ENCODE data around the gene AKIRIN1.
"Not testable (repeated sequence)": the region's sequence is repeated elsewhere in the genome, so short reads cannot be mapped to it uniquely, and the experiment has no call there.

Gene AKIRIN1

DNA sequence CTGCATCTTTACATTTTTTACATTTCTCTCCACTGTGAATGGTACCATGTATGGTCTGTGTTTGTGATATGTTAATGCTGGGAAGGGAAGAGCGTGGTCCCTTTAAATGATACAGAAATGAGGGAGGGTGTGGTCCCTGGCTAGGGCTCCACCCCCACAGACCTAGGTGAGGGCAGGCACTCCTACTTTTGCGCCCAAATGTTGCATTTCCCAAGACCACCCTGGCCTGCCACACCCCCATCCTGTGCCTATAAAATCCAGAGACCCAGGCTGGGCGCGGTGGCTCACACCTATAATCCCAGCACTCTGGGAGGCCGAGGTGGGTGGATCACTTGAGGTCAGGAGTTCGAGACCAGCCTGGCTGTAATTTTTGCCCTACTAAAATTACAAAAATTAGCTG lies 17.9 kb upstream of the AKIRIN1 start:
- H3K4me1 ChIP-seq (ENCODE audit: control insufficient read depth, insufficient read depth, low read length); H3K27ac ChIP-seq (ENCODE audit: low read depth, low read length); H3K36me3 ChIP-seq (ENCODE audit: control insufficient read depth, insufficient read depth, low read length); H3K9ac ChIP-seq (ENCODE audit: low read depth, low read length); H3K27me3 ChIP-seq (ENCODE audit: control insufficient read depth, insufficient read depth, low read length); H3K4me3 ChIP-seq (ENCODE audit: low read depth, low read length); H3K9me3 ChIP-seq (ENCODE audit: control insufficient read depth, insufficient read depth, low read length): not testable (repeated sequence)

DNA sequence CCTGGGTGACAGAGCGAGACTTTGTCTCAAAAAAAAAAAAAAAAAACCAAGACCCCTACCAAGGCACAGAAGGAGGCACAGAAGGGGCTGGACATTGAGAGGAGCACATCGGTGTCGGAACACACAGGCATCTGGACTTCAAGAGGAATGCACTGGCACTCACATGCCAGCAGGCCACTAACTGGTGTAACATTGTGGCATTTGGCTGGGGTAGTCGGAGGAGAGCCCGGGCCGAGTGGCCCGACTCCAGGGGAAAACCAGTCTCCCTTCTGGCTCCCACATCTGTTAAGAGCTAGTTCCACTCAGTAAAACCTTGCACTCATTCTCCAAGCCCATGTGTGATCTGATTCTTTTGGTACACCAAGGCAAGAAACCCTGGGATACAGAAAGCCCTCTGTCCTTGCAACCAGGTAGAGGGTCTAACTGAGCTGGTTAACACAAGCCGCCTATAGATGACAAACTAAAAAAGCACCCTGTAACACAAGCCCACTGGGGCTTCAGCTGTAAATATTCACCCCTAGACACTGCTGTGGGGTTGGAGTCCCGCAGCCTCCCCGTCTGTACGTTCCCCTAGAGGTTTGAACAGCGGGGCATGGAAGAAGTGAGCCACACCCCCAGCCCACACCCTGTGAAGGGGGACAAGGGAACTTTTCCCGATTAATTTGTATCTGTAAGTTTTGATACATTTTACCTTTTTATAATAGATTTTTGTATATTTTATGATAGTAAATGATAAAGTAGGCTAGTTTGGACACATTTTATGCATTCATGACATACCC lies 17.2 kb upstream of the AKIRIN1 start:
- Histone ChIP-seq H3K9me3 (ENCODE audit: control insufficient read depth, insufficient read depth, low read length) (peaks cover 10% of the 10 kb centered on the region; the same call in 1 of the 2 replicates), H3K27ac (ENCODE audit: low read depth, low read length) (no peak overlapping the region), H3K36me3 (ENCODE audit: control insufficient read depth, insufficient read depth, low read length) (no peaks in the 10 kb centered on the region), H3K9ac (ENCODE audit: low read depth, low read length) (no peak overlapping the region), H3K27me3 (ENCODE audit: control insufficient read depth, insufficient read depth, low read length) (no peaks in the 10 kb centered on the region), H3K4me1 (ENCODE audit: control insufficient read depth, insufficient read depth, low read length) (no peaks in the 10 kb centered on the region), H3K4me3 (ENCODE audit: low read depth, low read length) (no peak overlapping the region)

DNA sequence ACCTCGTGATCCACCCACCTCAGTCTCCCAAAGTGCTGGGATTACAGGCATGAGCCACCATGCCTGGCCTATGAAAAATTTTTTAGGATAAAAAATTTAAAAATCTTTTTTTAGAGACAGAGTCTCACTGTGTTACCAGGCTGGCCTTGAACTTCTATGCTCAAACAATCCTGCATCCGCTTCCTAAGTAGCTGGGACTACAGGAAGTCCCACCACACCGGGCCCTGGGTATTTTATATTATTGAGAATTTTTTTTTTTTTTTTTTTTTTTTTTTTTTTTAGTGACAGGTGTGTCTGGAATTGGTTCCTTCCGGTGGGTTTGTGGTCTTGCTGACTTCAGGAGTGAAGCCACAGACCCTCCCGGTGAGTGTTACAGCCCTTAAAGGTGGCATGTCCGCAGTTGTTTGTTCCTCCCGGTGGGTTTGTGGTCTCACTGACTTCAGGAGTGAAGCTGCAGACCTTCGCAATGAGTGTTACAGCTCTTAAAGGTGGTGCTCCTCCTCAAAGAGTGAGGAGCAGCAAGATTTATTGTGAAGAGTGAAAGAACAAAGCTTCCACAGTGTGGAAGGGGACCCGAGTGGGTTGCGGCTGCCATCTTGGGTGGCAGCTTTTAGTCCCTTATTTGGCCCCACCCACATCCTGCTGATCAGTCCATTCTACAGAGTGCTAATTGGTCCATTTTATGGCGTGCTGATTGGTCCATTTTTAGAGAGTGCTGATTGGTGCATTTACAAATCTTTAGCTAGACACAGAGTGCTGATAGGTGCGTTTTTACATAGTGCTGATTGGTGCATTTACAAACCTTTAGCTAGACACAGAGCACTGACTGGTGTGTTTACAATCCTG lies 13.5 kb upstream of the AKIRIN1 start:
- peaks cover 10% of the 10 kb centered on the region; the same call in 1 of the 2 replicates for H3K9me3 ChIP-seq (ENCODE audit: control insufficient read depth, insufficient read depth, low read length)
- H3K36me3 ChIP-seq (ENCODE audit: control insufficient read depth, insufficient read depth, low read length); H3K9ac ChIP-seq (ENCODE audit: low read depth, low read length); H3K4me3 ChIP-seq (ENCODE audit: low read depth, low read length); H3K27ac ChIP-seq (ENCODE audit: low read depth, low read length); H3K27me3 ChIP-seq (ENCODE audit: control insufficient read depth, insufficient read depth, low read length); H3K4me1 ChIP-seq (ENCODE audit: control insufficient read depth, insufficient read depth, low read length): not testable (repeated sequence)

DNA sequence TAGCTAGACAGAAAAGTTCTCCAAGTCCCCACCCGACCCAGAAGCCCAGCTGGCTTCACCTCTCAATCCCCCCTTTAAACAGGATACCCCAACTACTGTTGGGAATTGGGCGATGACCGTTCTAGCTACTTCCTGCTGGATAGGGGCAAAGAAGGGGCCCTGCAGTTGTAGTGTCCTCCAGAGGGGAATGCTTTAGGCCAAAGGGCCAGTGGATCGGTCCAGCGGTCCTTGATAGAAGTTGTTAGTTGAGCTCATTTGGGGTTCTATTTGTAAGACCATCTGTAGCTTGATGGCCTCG lies 12.9 kb upstream of the AKIRIN1 start:
- H3K4me3 ChIP-seq (ENCODE audit: low read depth, low read length); H3K9ac ChIP-seq (ENCODE audit: low read depth, low read length); H3K27ac ChIP-seq (ENCODE audit: low read depth, low read length); H3K27me3 ChIP-seq (ENCODE audit: control insufficient read depth, insufficient read depth, low read length); H3K36me3 ChIP-seq (ENCODE audit: control insufficient read depth, insufficient read depth, low read length); H3K4me1 ChIP-seq (ENCODE audit: control insufficient read depth, insufficient read depth, low read length): not testable (repeated sequence)
- H3K9me3 ChIP-seq (ENCODE audit: control insufficient read depth, insufficient read depth, low read length) = peaks cover 10% of the 10 kb centered on the region; the same call in 1 of the 2 replicates

DNA sequence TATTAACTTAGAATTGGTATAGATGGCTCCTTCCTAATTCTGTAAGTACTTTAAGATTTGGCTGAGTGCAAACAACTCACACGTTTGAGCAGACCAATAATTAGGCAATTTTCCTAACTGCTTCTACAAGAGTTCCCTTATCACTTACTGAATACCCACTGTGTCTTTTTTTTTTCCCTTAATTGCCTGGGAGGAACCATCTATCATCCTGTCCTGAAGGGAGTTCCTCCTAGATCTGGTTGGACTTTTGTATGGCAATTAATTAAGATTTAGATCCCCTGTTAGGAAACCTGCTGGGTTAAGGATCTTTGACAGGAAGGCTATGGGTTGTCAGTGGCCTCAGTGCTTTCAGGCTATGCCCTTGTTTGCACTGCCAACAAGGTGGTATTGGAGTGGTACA lies 11.7 kb upstream of the AKIRIN1 start:
- H3K27me3 ChIP-seq (ENCODE audit: control insufficient read depth, insufficient read depth, low read length); H3K4me3 ChIP-seq (ENCODE audit: low read depth, low read length); H3K36me3 ChIP-seq (ENCODE audit: control insufficient read depth, insufficient read depth, low read length); H3K9ac ChIP-seq (ENCODE audit: low read depth, low read length); H3K27ac ChIP-seq (ENCODE audit: low read depth, low read length); H3K4me1 ChIP-seq (ENCODE audit: control insufficient read depth, insufficient read depth, low read length): not testable (repeated sequence)
- H3K9me3 ChIP-seq (ENCODE audit: control insufficient read depth, insufficient read depth, low read length) = peaks cover 10% of the 10 kb centered on the region; the same call in 1 of the 2 replicates

DNA sequence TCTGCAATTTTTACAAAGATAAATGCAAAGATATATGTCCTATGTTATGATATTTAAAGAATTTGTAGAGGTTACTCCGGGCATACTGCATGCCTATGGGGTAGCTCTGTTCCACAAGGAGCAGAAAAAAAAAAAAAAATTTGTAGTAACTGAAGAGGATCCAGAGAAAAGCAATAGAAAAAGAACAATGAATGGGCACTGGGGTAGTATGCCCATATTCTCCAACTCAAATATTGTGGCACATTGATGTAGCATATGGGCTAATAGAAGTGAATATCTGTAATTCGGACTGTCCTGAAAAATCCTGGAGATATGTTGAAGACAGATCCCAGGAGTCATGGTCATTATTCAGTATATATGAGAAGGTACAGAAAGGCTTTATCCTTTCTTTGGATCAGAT lies 1.1 kb upstream of the AKIRIN1 start:
- H3K27ac ChIP-seq (ENCODE audit: low read depth, low read length) = peak overlapping the region; percentile 98
- H3K4me3 ChIP-seq (ENCODE audit: low read depth, low read length) = peak overlapping the region; percentile 48; the same call in 1 of the 2 replicates
- H3K9ac ChIP-seq (ENCODE audit: low read depth, low read length) = no peak overlapping the region

DNA sequence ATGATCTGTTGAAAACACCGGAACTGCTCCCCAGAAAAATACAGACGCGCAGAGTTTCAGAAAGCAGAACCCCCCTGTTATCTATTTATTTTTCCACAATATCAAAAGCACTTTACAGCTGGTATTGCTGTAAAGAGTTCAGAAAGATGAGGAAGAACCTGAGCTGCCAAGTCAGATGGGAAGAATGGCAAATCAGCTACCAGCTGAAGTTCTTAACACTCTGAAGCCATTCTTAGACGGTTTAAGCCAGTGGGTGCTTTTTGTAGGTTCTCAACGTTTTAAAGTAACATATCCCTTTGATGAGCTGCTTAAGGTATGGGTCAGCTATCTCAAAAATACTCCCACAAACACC lies 714 bp upstream of the AKIRIN1 start:
- Histone ChIP-seq H3K4me3 (ENCODE audit: low read depth, low read length) (peak overlapping the region; percentile 48), H3K27ac (ENCODE audit: low read depth, low read length) (peak overlapping the region; percentile 98), H3K27me3 (ENCODE audit: control insufficient read depth, insufficient read depth, low read length) (no peaks in the 10 kb centered on the region), H3K36me3 (ENCODE audit: control insufficient read depth, insufficient read depth, low read length) (peaks cover 33% of the 10 kb centered on the region), H3K4me1 (ENCODE audit: control insufficient read depth, insufficient read depth, low read length) (peaks cover 57% of the 10 kb centered on the region), H3K9ac (ENCODE audit: low read depth, low read length) (peak overlapping the region; percentile 28; the same call in 1 of the 2 replicates), H3K9me3 (ENCODE audit: control insufficient read depth, insufficient read depth, low read length) (no peaks in the 10 kb centered on the region)

More for the DNA sequence above, 1.1 kb upstream of the AKIRIN1 start:
- Histone ChIP-seq H3K36me3 (ENCODE audit: control insufficient read depth, insufficient read depth, low read length) (peaks cover 29% of the 10 kb centered on the region), H3K27me3 (ENCODE audit: control insufficient read depth, insufficient read depth, low read length) (no peaks in the 10 kb centered on the region), H3K9me3 (ENCODE audit: control insufficient read depth, insufficient read depth, low read length) (no peaks in the 10 kb centered on the region), H3K4me1 (ENCODE audit: control insufficient read depth, insufficient read depth, low read length) (peaks cover 57% of the 10 kb centered on the region)

DNA sequence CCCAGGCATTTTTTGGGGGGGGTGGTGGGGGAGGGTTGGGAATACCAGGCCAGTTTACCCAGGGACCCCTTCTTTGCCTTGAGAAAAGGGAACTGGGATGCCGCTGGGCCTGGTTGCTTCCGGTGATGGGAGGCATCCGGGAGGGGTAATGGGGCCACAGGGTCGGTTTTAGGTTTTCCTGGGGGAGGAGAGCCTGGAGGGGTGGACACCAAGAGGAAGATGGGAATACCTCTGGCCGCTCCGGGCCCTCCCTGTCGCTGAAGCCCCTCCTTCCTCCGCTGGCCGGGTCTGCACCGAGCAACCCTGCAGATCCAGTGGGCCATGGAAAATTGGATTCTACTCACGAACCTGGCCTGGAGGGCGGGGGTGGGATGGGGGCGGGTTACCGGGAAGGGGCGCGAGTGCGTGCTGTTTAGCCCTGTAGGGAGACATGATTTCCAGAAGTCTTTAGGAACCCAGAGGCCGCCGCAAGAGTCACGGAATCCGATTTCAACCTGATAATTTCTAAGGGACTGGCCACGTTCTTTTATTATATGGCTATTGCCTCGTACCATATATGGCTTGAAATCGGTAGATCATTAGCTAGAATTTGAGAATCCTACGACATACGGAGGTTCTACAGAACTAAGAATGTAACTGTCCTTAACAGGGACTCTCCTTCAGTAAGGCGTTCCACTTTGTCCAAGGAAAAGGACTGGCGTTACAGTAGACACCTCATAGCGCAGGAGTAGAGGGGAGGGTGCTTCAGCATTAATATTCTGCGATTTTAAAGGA lies 749 bp downstream of the AKIRIN1 start:
- H3K9ac ChIP-seq (ENCODE audit: low read depth, low read length) = peak overlapping the region; percentile 98
- peaks cover 48% of the 10 kb centered on the region for H3K36me3 ChIP-seq (ENCODE audit: control insufficient read depth, insufficient read depth, low read length)

DNA sequence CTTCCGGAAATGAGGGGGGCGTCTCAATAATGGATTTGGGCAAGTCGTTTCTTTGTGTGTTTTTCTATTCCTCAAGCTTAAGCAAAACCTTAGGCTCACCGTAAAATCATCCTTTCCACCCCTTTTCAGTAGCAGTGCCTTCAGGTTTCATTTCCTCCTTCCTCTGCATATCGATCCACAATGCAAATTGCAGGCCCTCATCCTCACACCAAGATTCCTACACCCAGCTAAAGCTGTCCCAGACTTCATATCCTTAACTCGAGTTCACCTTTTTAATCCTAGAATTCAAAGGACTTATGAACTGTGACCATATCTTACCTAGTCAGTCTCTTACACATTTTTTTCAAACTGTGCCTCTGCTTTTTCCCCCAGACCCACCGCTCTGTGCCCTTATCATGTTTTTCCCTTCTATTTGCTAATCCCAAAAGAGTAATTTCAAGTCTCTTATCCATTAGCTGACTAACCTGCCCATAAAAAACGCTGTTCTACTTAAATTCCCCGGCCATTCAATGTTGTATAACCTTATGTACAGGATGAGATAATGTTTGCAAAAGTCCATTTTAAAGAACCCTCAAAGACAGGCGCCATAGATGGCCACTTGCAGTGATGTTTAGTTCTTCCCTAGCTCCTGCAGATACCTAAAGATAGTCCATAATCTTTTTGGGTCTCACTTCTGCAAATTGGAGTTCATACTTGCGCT lies 1.5 kb downstream of the AKIRIN1 start:
- Histone ChIP-seq H3K9ac (ENCODE audit: low read depth, low read length) (peak overlapping the region; percentile 98), H3K4me1 (ENCODE audit: control insufficient read depth, insufficient read depth, low read length) (peaks cover 57% of the 10 kb centered on the region), H3K36me3 (ENCODE audit: control insufficient read depth, insufficient read depth, low read length) (peaks cover 55% of the 10 kb centered on the region), H3K9me3 (ENCODE audit: control insufficient read depth, insufficient read depth, low read length) (no peaks in the 10 kb centered on the region), H3K4me3 (ENCODE audit: low read depth, low read length) (peak overlapping the region; percentile 100), H3K27ac (ENCODE audit: low read depth, low read length) (peak overlapping the region; percentile 98), H3K27me3 (ENCODE audit: control insufficient read depth, insufficient read depth, low read length) (no peaks in the 10 kb centered on the region)

More for the DNA sequence above, 749 bp downstream of the AKIRIN1 start:
- peak overlapping the region; percentile 100 for H3K4me3 ChIP-seq (ENCODE audit: low read depth, low read length)
- no peaks in the 10 kb centered on the region for H3K9me3 ChIP-seq (ENCODE audit: control insufficient read depth, insufficient read depth, low read length)
- H3K4me1 ChIP-seq (ENCODE audit: control insufficient read depth, insufficient read depth, low read length) = peaks cover 49% of the 10 kb centered on the region
- no peaks in the 10 kb centered on the region for H3K27me3 ChIP-seq (ENCODE audit: control insufficient read depth, insufficient read depth, low read length)
- peak overlapping the region; percentile 98 for H3K27ac ChIP-seq (ENCODE audit: low read depth, low read length)

DNA sequence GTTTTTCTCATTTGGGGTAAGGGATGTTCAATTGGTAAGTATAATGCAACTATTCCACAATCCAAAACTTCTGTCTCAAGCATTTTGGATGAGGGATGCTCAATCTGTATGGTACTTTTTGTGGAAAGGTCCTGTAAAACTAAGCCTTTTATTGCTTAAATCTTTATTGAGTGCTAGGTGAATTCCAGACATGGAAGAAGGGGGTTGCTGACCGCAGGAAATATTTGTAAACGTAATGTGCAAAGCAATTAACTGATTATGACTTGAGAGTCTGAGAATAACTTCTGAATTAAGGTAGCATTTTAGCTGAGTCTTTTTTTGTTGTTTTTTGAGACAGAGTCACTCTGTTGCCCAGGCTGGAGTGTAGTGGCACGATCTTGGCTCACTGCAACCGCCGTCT lies 3.1 kb downstream of the AKIRIN1 start:
- Histone ChIP-seq H3K4me1 (ENCODE audit: control insufficient read depth, insufficient read depth, low read length) (peaks cover 63% of the 10 kb centered on the region), H3K36me3 (ENCODE audit: control insufficient read depth, insufficient read depth, low read length) (peaks cover 71% of the 10 kb centered on the region), H3K27ac (ENCODE audit: low read depth, low read length) (no peak overlapping the region), H3K4me3 (ENCODE audit: low read depth, low read length) (peak overlapping the region; percentile 20), H3K9me3 (ENCODE audit: control insufficient read depth, insufficient read depth, low read length) (no peaks in the 10 kb centered on the region), H3K9ac (ENCODE audit: low read depth, low read length) (no peak overlapping the region), H3K27me3 (ENCODE audit: control insufficient read depth, insufficient read depth, low read length) (no peaks in the 10 kb centered on the region)
